HL-60/S4 treated with phorbol 12-myristate 13-acetate at 8.2 ng/mL for 4 days and 3 days (cell line): ENCODE results near the gene LRRC73.
"Not testable (repeated sequence)": the region's sequence is repeated elsewhere in the genome, so short reads cannot be mapped to it uniquely, and the experiment has no call there.

ENCODE experiments used
- in situ Hi-C: fragments of 300-500 bp; cut with MboI; formaldehyde crosslinking; loops from 2 replicates; pipeline ENCODE4 v1.15.0; 2022; ENCODE audit warnings: low sequenced_read_pairs

The LRRC73 gene

GRCh38 chr6:43467265-43467664 lies 42.9 kb downstream of the LRRC73 start:
- in situ Hi-C loops = not testable (repeated sequence)

GRCh38 chr6:43465948-43466347 lies 44.2 kb downstream of the LRRC73 start:
- in situ Hi-C loops = no loop called here

DNA sequence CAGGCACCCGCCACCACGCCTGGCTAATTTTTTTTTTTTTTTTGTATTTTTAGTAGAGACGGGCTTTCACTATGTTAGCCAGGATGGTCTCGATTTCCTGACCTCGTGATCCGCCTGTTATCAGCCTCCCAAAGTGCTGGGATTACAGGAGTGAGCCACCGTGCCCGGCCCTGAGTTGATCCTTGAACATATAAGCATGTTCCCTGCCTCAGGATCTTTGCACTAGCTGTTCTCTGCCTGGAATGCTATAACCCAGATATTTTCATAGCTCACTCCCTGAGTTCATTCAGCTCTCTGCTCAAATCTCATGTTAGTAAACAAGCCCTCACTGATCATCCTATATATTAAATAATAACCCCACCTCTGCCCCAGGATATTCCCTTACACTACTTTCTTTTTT lies 45.8 kb downstream of the LRRC73 start:
- in situ Hi-C loops = no loop called here

DNA sequence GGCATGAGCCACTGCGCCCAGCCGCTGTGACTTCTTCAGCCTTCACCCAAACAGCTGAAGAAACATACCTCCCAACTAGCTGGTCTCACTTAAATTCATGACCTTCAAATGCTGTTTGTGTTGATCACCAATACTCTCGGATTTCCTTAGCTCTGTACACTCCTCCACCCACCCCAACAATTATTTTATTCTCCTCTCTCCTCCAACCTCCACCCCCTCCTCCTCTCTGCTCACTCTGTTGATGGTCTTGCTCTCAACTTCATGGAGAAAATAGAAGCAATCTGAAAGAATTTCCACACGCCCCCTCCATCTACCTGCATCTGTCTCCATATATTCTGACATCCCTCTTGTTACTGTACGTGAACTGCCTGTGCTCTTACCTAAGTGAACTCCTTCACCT lies 48.2 kb downstream of the LRRC73 start:
- in situ Hi-C loops = no loop called here

DNA sequence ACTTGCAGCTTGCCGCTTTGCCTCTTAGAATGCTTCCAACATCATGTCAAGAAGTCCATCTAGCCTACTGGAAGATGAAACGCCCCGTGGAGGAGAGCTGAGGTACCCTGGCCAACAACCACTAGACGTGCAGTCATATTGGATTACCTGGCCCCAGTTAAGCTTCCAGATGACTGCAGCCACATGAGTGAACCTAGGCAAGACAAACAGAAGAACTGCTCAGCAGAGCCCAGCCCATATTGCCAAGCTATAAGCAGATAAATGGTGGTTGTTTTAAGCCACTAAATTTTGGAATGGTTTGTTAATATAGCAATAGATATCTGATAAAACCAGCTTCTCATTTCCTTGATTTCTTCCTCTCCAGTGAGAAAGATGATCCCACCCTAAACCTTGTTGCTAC lies 50.1 kb downstream of the LRRC73 start:
- in situ Hi-C loops = no loop called here

DNA sequence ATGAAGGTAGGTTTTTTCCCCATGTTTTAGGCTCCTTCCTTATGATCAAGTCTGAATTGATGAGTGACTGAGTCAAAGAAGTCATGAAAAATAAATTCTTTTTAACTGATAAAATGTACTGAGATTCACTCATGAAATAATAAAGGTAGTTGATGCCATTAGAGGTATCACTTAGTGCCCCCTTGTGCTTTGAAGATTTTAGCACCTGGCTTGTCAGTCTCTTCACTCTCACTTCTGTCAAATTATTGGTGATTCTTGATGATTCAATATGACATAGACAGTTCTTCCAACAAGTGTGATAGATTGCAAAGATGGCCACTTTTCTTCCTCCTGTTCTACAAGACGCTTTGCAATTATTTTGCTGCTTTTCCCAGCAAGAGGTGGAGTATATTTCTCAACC lies 50.6 kb downstream of the LRRC73 start:
- in situ Hi-C loops = no loop called here

- in situ Hi-C loops = not testable (repeated sequence)
Measured at GRCh38 chr6:43458154-43458553, 52.0 kb downstream of the LRRC73 start.

DNA sequence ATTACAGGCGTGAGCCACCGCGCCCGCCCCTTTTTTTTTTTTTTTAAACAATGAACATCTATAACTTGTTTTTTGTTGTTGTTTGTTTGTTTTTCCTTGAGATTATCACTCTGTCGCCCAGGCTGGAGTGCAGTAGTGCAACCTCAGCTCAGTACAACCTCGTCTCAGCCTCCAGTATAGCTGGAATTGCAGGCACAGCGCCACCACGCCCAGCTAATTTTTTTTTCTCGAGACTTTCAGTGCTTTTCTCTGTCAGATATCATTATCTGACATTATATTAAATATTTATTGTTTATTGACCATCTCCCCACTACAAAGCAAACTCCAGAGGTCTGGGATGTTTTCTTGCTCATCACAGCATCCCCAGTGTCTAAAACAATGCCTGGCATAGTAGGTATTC lies 52.5 kb downstream of the LRRC73 start:
- in situ Hi-C loops = no loop called here
